OCI-LY7 (cell line): ENCODE results near the gene C6orf136. TPM values are rescaled to one million over a fixed set of nuclear protein-coding genes. Genes with fewer than 3 reads are reported as not detected.

Source experiments
- BruUV-seq: library from RNA; stranded (reverse); fragments of 400-500 nt; replicated peaks from 2 replicates; lab custom pipeline; 2021; lab: Mats Ljungman, UMichigan
- CTCF ChIA-PET: fragments of 300-600 bp; sonication (Branson Sonifier 250); formaldehyde crosslinking; loops from one replicate; lab custom pipeline; 2022; ENCODE audit warnings: antibody characterized with exemption; ENCODE audit not compliant: unreplicated experiment; lab: Charles Lee
- POLR2A ChIA-PET: fragments of 300-600 bp; sonication (Branson Sonifier 250); formaldehyde crosslinking; loops from one replicate; lab custom pipeline; 2022; ENCODE audit warnings: antibody characterized with exemption; lab: Charles Lee
- DNase-seq: peaks from one replicate; pipeline ENCODE4 v3.0.0-alpha.2; 2015; ENCODE audit warnings: low spot score
- H2AFZ ChIP-seq: fragments of 200-600 bp; sonication (generic), shearing (Covaris generic); 2 replicates; pipeline ENCODE4 v1.6.1; 2014; ENCODE audit warnings: mild to moderate bottlenecking, antibody characterized with exemption, low read length, moderate library complexity
- H3K27ac ChIP-seq: fragments of 200-600 bp; sonication (generic); 2 replicates; pipeline ENCODE4 v1.5.1; 2014; ENCODE audit warnings: mixed run types, low read depth, mild to moderate bottlenecking, moderate library complexity, low read length, inconsistent platforms; ENCODE audit not compliant: poor library complexity, severe bottlenecking
- H3K36me3 ChIP-seq: fragments of 200-600 bp; sonication (generic); 2 replicates; pipeline ENCODE4 v1.6.1; 2014; ENCODE audit warnings: mild to moderate bottlenecking, antibody characterized with exemption, low read length, moderate library complexity, mixed read lengths; ENCODE audit not compliant: insufficient read depth
- H3K4me1 ChIP-seq: fragments of 200-600 bp; sonication (generic); 2 replicates; pipeline ENCODE4 v1.5.1; 2014; ENCODE audit warnings: mild to moderate bottlenecking, low read length; ENCODE audit not compliant: insufficient read depth, poor library complexity, severe bottlenecking
- H3K4me2 ChIP-seq: fragments of 200-600 bp; sonication (generic); 2 replicates; pipeline ENCODE4 v1.6.1; 2014; ENCODE audit warnings: mild to moderate bottlenecking, low read length
- H3K4me3 ChIP-seq: fragments of 200-600 bp; sonication (generic); 2 replicates; pipeline ENCODE4 v1.5.1; 2014; ENCODE audit warnings: mild to moderate bottlenecking, low read depth, low read length; ENCODE audit not compliant: poor library complexity, severe bottlenecking
- H3K79me2 ChIP-seq: fragments of 200-600 bp; sonication (generic); 2 replicates; pipeline ENCODE4 v1.6.1; 2016; ENCODE audit warnings: low read depth, mild to moderate bottlenecking, low read length, moderate library complexity, mixed read lengths; ENCODE audit not compliant: insufficient read depth
- H3K9me2 ChIP-seq: fragments of 200-600 bp; sonication (generic); 2 replicates; pipeline ENCODE4 v1.6.1; 2016; ENCODE audit warnings: mild to moderate bottlenecking, low read length, mixed read lengths; ENCODE audit not compliant: insufficient read depth
- H3K9me3 ChIP-seq: fragments of 200-600 bp; sonication (generic); 2 replicates; pipeline ENCODE4 v1.6.1; 2014; ENCODE audit warnings: mild to moderate bottlenecking, mixed run types, low read length, mixed read lengths
- H4K20me1 ChIP-seq: fragments of 200-600 bp; sonication (generic); 2 replicates; pipeline ENCODE4 v1.6.1; 2014; ENCODE audit warnings: mild to moderate bottlenecking, antibody characterized with exemption, low read length, moderate library complexity, mixed read lengths; ENCODE audit not compliant: insufficient read depth
- EZH2phosphoT487 ChIP-seq: fragments of 200-600 bp; sonication (generic); IDR thresholded peaks from 2 replicates; pipeline ENCODE4 v1.6.1; 2018; ENCODE audit warnings: low read depth, borderline replicate concordance, mild to moderate bottlenecking, mixed run types, antibody characterized with exemption, low read length, moderate library complexity, mixed read lengths
- intact Hi-C: fragments of 100-400 bp; cut with micrococcal nuclease; formaldehyde crosslinking; loops from one replicate; pipeline ENCODE4 v1.10.0; 2022; ENCODE audit not compliant: unreplicated experiment
- total RNA-seq, 2 experiments: library from RNA; depleted of rRNA in 1 of 2; stranded (reverse); fragments of >200 nt in 1 of 2; shearing (Covaris generic) in 1 of 2; gene quantifications; 2 replicates each; pipeline ENCODE4 v1.2.3, GENCODE V29; 2014 to 2022
- TF ChIP-seq, protein P1 (sequence below): fragments of 200-600 bp; sonication (generic); conservative IDR thresholded peaks from 2 replicates; pipeline ENCODE4 v1.5.1; 2014; ENCODE audit warnings: mild to moderate bottlenecking, antibody characterized with exemption, low read length, moderate library complexity, mixed read lengths

The C6orf136 gene
- total RNA-seq, 2 experiments from 2014 or later, result 14.7 to 26.7 TPM

DNA sequence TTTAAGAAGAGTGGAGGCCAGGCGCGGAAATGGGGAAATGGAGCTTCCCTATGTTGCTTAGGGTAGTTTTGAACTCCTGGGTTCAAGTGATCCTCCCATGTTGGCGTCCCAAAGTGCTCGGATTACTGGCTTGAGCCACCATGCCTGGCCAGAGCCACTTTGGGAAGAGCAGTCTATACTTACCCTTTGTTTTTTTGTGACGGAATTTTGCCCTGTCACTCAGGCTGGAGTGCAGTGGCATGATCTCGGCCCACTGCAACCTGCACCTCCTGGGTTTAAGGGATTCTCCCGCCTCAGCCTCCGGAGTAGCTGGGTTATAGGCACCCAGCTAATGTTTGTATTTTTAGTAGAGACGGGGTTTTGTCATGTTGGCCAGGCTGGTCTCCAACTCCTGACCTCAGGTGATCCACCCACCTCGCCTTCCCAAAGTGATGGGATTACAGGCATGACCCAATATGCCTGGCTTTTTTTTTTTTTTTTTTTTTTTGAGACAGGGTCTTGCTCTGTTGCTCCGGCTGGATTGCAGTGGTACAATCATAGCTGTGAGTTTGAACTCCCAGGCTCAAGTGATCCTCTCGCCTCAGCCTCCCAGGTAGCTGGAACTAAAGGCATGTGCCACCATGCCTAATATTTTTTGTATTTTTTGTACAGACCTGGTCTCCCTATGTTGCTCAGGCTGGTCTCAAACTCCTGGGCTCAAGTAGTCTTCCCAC lies 47.9 kb upstream of the C6orf136 start:
- no peak overlapping the region for H3K4me3 ChIP-seq
- no peak for TF ChIP-seq EZH2phosphoT487
- TF ChIP-seq, protein P1, sequence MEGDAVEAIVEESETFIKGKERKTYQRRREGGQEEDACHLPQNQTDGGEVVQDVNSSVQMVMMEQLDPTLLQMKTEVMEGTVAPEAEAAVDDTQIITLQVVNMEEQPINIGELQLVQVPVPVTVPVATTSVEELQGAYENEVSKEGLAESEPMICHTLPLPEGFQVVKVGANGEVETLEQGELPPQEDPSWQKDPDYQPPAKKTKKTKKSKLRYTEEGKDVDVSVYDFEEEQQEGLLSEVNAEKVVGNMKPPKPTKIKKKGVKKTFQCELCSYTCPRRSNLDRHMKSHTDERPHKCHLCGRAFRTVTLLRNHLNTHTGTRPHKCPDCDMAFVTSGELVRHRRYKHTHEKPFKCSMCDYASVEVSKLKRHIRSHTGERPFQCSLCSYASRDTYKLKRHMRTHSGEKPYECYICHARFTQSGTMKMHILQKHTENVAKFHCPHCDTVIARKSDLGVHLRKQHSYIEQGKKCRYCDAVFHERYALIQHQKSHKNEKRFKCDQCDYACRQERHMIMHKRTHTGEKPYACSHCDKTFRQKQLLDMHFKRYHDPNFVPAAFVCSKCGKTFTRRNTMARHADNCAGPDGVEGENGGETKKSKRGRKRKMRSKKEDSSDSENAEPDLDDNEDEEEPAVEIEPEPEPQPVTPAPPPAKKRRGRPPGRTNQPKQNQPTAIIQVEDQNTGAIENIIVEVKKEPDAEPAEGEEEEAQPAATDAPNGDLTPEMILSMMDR, result no peak
- no peak overlapping the region for H2AFZ ChIP-seq
- no TSS peak for BruUV-seq
- ChIA-PET CTCF (no interaction called here), POLR2A (interaction anchor here (6.3 kb wide), 1 partner anchor 14 kb away, joined by 38 read pairs; no protein-coding TSS in a partner anchor)
- no peaks in the 10 kb centered on the region for H3K79me2 ChIP-seq
- no peaks in the 10 kb centered on the region for H3K9me2 ChIP-seq
- no peaks in the 10 kb centered on the region for H3K4me1 ChIP-seq
- no peak overlapping the region for H3K27ac ChIP-seq
- intact Hi-C loops, result no loop called here
- H4K20me1 ChIP-seq, result no peaks in the 10 kb centered on the region
- peaks cover 81% of the 10 kb centered on the region for H3K36me3 ChIP-seq
- no peaks in the 10 kb centered on the region for H3K9me3 ChIP-seq
- no peak for DNase-seq
- no peak overlapping the region for H3K4me2 ChIP-seq

DNA sequence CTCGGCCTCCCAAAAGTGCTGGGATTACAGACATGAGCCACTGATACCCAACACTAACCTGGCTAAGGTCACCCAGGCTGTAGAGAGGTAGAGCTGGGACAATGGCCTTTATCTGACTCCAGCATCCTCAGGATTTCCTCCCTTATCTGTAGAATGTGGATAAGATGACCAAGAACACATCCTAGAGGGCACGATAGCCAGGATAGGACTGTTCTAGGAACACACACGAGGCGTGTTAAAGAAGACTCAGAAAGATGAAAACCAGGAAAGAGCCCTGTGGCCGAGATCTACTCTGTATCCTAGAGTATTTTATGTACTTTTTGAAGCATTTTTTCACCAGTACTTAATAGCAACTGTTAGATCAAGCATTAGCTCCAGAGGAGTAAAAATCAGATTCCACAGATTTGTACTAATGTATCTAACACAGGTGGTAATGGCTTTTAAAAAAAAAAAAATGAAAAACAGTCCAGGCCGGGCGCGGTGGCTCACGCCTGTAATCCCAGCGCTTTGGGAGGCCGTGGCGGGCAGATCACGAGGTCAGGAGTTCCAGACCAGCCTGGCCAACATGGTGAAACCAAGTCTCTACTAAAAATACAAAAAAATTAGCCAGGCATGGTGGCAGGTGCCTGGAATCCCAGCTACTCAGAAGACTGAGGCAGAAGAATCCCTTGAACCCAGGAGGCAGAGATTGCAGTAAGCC lies 47.2 kb upstream of the C6orf136 start:
- Histone ChIP-seq H3K27ac (no peak overlapping the region), H3K79me2 (no peaks in the 10 kb centered on the region), H4K20me1 (no peaks in the 10 kb centered on the region), H3K9me2 (no peaks in the 10 kb centered on the region), H3K9me3 (no peaks in the 10 kb centered on the region), H3K4me2 (no peak overlapping the region), H3K36me3 (peaks cover 81% of the 10 kb centered on the region), H3K4me3 (no peak overlapping the region), H3K4me1 (no peaks in the 10 kb centered on the region), H2AFZ (no peak overlapping the region)
- CTCF ChIA-PET, result no interaction called here
- intact Hi-C loops, result no loop called here
- POLR2A ChIA-PET, result interaction anchor here (6.3 kb wide), 1 partner anchor 14 kb away, joined by 38 read pairs; no protein-coding TSS in a partner anchor
- no peak for TF ChIP-seq EZH2phosphoT487
- TF ChIP-seq, protein P1, result no peak
- no peak for DNase-seq
- BruUV-seq, result no TSS peak
